GM21723 (cell line): ENCODE measurements around the gene CELF5.
"Not testable (repeated sequence)": the region's sequence is repeated elsewhere in the genome, so short reads cannot be mapped to it uniquely, and the experiment has no call there.

Source experiments
- ATAC-seq: cut with Tn5 transposase; IDR thresholded peaks from one replicate; pipeline ENCODE4 v1.9.1; 2021; ENCODE audit warnings: mild to moderate bottlenecking, moderate library complexity; ENCODE audit not compliant: unreplicated experiment

CELF5 gene

GRCh38 chr19:3340340-3340739, 115.9 kb downstream of the CELF5 start:
- no peak for ATAC-seq

GRCh38 chr19:3342246-3342645, 117.8 kb downstream of the CELF5 start:
- ATAC-seq = no peak

DNA sequence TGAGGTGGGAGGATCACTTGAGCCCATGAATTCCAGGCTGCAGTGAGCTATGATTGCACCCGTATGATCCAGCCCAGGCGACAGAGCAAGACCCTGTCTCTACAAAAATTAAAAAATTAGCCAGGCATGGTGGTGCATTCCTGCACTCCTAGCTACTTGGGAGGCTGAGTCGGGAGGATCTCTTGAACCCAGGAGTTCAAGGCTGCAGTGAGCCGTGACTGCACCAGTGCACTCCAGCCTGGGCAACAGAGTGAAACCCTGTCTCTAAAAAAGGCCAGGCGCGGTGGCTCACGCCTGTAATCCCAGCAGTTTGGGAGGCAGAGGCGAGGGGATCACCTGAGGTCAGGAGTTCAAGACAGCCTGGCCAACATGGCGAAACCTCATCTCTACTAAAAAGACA, 118.5 kb downstream of the CELF5 start:
- ATAC-seq = not testable (repeated sequence)

DNA sequence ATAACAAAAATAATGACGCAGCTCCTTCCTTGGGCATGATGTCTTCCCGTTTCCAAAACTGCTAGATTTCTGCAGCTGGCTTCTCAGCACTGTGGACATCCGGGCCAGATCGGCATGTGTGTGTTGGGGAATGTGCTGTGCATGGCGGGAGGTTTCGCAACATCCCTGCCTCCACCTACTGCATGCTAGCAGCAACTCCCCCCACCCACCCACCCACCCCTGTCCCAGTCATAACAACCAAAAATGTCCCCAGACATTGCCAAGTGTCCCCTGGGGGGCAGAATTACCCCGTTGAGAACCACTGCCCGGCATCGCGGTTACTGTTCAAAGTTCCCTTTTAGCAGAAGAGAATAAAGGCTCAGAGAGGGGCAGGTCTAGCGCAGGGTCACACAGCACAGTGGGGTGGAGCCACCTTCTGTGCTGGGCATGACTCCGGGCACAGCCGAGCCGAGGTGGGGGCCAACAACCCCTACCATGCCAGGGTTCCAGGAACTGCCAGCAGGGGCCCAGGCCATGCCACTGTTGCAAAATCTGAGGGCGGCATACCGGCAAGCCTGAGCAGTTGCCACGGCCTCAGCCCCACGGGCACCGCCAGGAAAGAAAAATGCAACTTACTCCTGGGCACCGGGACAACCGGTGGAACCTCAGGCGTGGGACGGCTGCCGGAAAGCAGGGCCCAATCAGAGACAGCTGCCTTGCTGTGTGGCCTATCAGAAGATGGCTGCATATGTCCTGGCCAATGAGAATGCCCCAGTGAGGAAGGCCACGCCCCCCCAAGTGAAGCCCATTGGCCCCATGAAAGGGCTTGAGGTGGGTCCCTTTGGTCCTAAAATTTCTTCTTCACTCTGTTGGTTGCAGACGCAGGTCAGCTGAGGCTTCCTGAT, 119.4 kb downstream of the CELF5 start:
- no peak for ATAC-seq

- ATAC-seq = no peak
Observed at GRCh38 chr19:3344608-3345598, 120.4 kb downstream of the CELF5 start.

GRCh38 chr19:3345850-3346460, 121.5 kb downstream of the CELF5 start:
- ATAC-seq = no peak
